K562 (cell line): ENCODE results near the gene C1orf56. TPM values are rescaled to one million over a fixed set of nuclear protein-coding genes. Genes with fewer than 3 reads are reported as not detected.

Experiments
- ATAC-seq: fragments of 200-7000 bp; cut with Tn5 transposase; 3 replicates; pipeline ENCODE4 v1.9.1; 2020; ENCODE audit warnings: moderate library complexity
- BruUV-seq: library from RNA; stranded (reverse); fragments of 400-500 nt; replicated peaks from 2 replicates; lab custom pipeline; 2021; lab: Mats Ljungman, UMichigan
- CTCF ChIA-PET: fragments of 300-600 bp; formaldehyde crosslinking; extraction: SDS; loops from one replicate; lab custom pipeline; 2021; ENCODE audit warnings: low intra/inter-chr PET ratio; lab: Yijun Ruan, JAX
- POLR2A ChIA-PET: fragments of 300-600, 350-650 bp; sonication (Branson Sonifier 250); formaldehyde crosslinking; extraction: SDS; loops from one replicate; lab custom pipeline; 2021; ENCODE audit warnings: antibody characterized with exemption, inconsistent platforms; lab: Yijun Ruan, JAX
- DNase-seq, 4 experiments: peaks; one replicate each; pipeline versions ENCODE4 v3.0.0 to v3.0.0-alpha.2; 2011 to 2018; ENCODE audit warnings: low spot score in 3 of 4, mixed read lengths in 3 of 4; ENCODE audit errors: extremely low read depth in 1 of 4
- FAIRE-seq: peaks from 2 replicates; lab custom pipeline; 2011; peaks lifted over from hg19 to GRCh38; lab: Jason Lieb, UNC
- H2AFZ ChIP-seq: 2 replicates; pipeline ENCODE4 v1.6.0; 2011; ENCODE audit warnings: low read depth, low read length, control low read depth, inconsistent platforms
- H3K27ac ChIP-seq: fragments of 200-600 bp; 3 replicates; pipeline ENCODE4 v1.8.0; 2011; ENCODE audit warnings: low read depth, mild to moderate bottlenecking, control low read depth, inconsistent platforms, low read length, moderate library complexity, mixed read lengths; ENCODE audit errors: extremely low read depth
- H3K27me3 ChIP-seq, 2 experiments: fragments of 300-600 bp in 1 of 2; 2 replicates in 1 of 2; 3 replicates in 1 of 2; pipeline versions ENCODE4 v1.6.0 to v1.8.0; 2011; ENCODE audit warnings: inconsistent platforms in 2 of 2, low read length in 2 of 2, mild to moderate bottlenecking in 1 of 2, mixed read lengths in 1 of 2, moderate library complexity in 1 of 2; ENCODE audit not compliant: control insufficient read depth in 2 of 2, insufficient read depth in 2 of 2
- H3K36me3 ChIP-seq: fragments of 300-600 bp; 3 replicates; pipeline ENCODE4 v1.8.0; 2011; ENCODE audit warnings: mild to moderate bottlenecking, low read length, inconsistent platforms; ENCODE audit not compliant: control insufficient read depth, insufficient read depth
- H3K4me1 ChIP-seq, 2 experiments: fragments of 200-600 bp in 1 of 2; replicated peaks in 1 of 2; 2 replicates in 1 of 2; 3 replicates in 1 of 2; pipeline versions ENCODE4 v1.5.1 to v1.8.0; 2011; ENCODE audit warnings: inconsistent platforms in 2 of 2, low read length in 2 of 2, mild to moderate bottlenecking in 1 of 2, mixed read lengths in 1 of 2, moderate library complexity in 1 of 2; ENCODE audit not compliant: control insufficient read depth in 2 of 2, insufficient read depth in 2 of 2
- H3K4me2 ChIP-seq: 2 replicates; pipeline ENCODE4 v1.6.1; 2011; ENCODE audit warnings: low read length, control low read depth, inconsistent platforms, mixed read lengths; ENCODE audit not compliant: insufficient read depth
- H3K4me3 ChIP-seq: fragments of 200-600 bp; sonication (generic), shearing (Covaris generic); 2 replicates; pipeline ENCODE4 v1.5.1; 2016; ENCODE audit warnings: control low read depth, inconsistent platforms
- H3K79me2 ChIP-seq: fragments of 200-600 bp; 3 replicates; pipeline ENCODE4 v1.8.0; 2011; ENCODE audit warnings: low read length, inconsistent platforms; ENCODE audit not compliant: control insufficient read depth, insufficient read depth
- H3K9ac ChIP-seq, 2 experiments: 2 replicates each; pipeline versions ENCODE4 v1.6.0 to v1.6.1; 2011; ENCODE audit warnings: low read depth in 2 of 2, low read length in 2 of 2, control low read depth in 1 of 2, inconsistent platforms in 1 of 2, mild to moderate bottlenecking in 1 of 2, mixed read lengths in 1 of 2; ENCODE audit not compliant: insufficient read depth in 1 of 2
- H3K9me1 ChIP-seq: one replicate; pipeline ENCODE4 v1.6.0; 2011; ENCODE audit warnings: inconsistent platforms, mild to moderate bottlenecking, low read length, moderate library complexity; ENCODE audit not compliant: control insufficient read depth, insufficient read depth
- H3K9me3 ChIP-seq: replicated peaks from 2 replicates; pipeline ENCODE4 v1.5.1; 2011; ENCODE audit warnings: low read depth, low read length, inconsistent platforms; ENCODE audit not compliant: control insufficient read depth, insufficient read depth
- H4K20me1 ChIP-seq: replicated peaks from 2 replicates; pipeline ENCODE4 v1.6.1; 2011; ENCODE audit warnings: low read length, inconsistent platforms, mixed read lengths; ENCODE audit not compliant: control insufficient read depth, insufficient read depth
- ARID2 ChIP-seq: fragments of 450-650 bp; IDR thresholded peaks from 2 replicates; pipeline ENCODE4 v1.6.1; 2017; ENCODE audit warnings: antibody characterized with exemption, mild to moderate bottlenecking
- CTCF ChIP-seq, 3 experiments: IDR thresholded peaks in 2 of 3; conservative IDR thresholded peaks in 1 of 3; 2 replicates each; pipeline ENCODE4 v1.5.1; 2011 to 2012; ENCODE audit warnings: low read length in 3 of 3, mild to moderate bottlenecking in 3 of 3, control low read depth in 2 of 3, improper control_type of control experiment in 1 of 3, inconsistent platforms in 1 of 3, low read depth in 1 of 3, mixed read lengths in 1 of 3, moderate library complexity in 1 of 3; ENCODE audit not compliant: insufficient read depth in 2 of 3
- FOXK2 ChIP-seq, 2 experiments: fragments of 450-650 bp; IDR thresholded peaks in 1 of 2; conservative IDR thresholded peaks in 1 of 2; 2 replicates each; pipeline ENCODE4 v1.6.1; 2016; ENCODE audit warnings: low read depth in 2 of 2, mild to moderate bottlenecking in 1 of 2
- HCFC1 ChIP-seq: IDR thresholded peaks from 2 replicates; pipeline ENCODE4 v1.6.1; 2012; ENCODE audit warnings: low read depth, low read length, improper control_type of control experiment
- HOMEZ ChIP-seq: fragments of 250-450 bp; sonication (Bioruptor Pico); IDR thresholded peaks from 2 replicates; pipeline ENCODE4 v1.4.0; 2020; ENCODE audit warnings: mild to moderate bottlenecking, moderate library complexity
- REST ChIP-seq, 2 experiments: fragments of 450-650 bp; formaldehyde crosslinking in 1 of 2; IDR thresholded peaks; 2 replicates each; pipeline versions ENCODE4 v1.4.0 to v1.6.1; 2014 to 2020; ENCODE audit warnings: mild to moderate bottlenecking in 2 of 2, borderline replicate concordance in 1 of 2, low read depth in 1 of 2
- XRCC3 ChIP-seq: fragments of 450-650 bp; IDR thresholded peaks from 2 replicates; pipeline ENCODE4 v1.6.1; 2017; ENCODE audit warnings: mild to moderate bottlenecking, moderate library complexity
- WGBS: fragments of 100-300 bp; shearing (Covaris generic); methylation state at CpG from one replicate; pipeline ENCODE4 v1.1.6; 2016; ENCODE audit warnings: low coverage, mixed read lengths; ENCODE audit not compliant: insufficient coverage; ENCODE audit errors: missing lambda C conversion rate; 5-methylcytosine and 5-hydroxymethylcytosine counted together
- in situ Hi-C: fragments of 300-500 bp; cut with MboI; formaldehyde crosslinking; loops from 4 replicates; pipeline ENCODE4 v1.15.0; 2018; ENCODE audit warnings: inconsistent platforms, mixed read lengths
- intact Hi-C: fragments of 100-400 bp; cut with micrococcal nuclease; formaldehyde crosslinking; loops from 2 replicates; pipeline ENCODE4 v1.14.2; 2022
- polyA plus RNA-seq, 8 experiments: library from polyadenylated mRNA; depleted of rRNA in 4 of 8; stranded (reverse) in 5 of 8; unstranded in 3 of 8; fragments of >200 nt; fragmentation: Nextera tagmentation in 2 of 8; fragmentation: Illumina TruSeq in 1 of 8; extraction: Ambion mirVana in 2 of 8; extraction: Trizol in 1 of 8; gene quantifications; 2 replicates each; pipeline versions ENCODE4 v1.2.1 to v1.2.3, GENCODE V29; 2011 to 2014; ENCODE audit warnings: inconsistent platforms in 1 of 8, missing spikeins in 1 of 8
- total RNA-seq, 7 experiments: library from RNA; depleted of rRNA in 6 of 7; stranded (reverse); fragments of >200 nt in 6 of 7; fragmentation: Illumina TruSeq in 2 of 7; extraction: Trizol in 2 of 7; gene quantifications; 2 replicates each; pipeline versions ENCODE4 v1.2.1 to v1.2.3, GENCODE V29; 2011 to 2021; ENCODE audit warnings: low replicate concordance in 1 of 7

C1orf56 gene
- total and polyA plus RNA-seq, 9 of the 15 experiments (the other 6 are each of a cell fraction or from before 2014, with no cell fraction given): 0.18 to 15.7 (median 1.1) TPM

GRCh38 chr1:151024540-151025146 lies 22.9 kb upstream of the C1orf56 start:
- no peaks in the 10 kb centered on the region for H3K9me1 ChIP-seq
- no peak overlapping the region; the same call in 2 of the 3 replicates for H3K27ac ChIP-seq
- H3K9me3 ChIP-seq: no peaks in the 10 kb centered on the region
- in situ Hi-C loops (no loop called here), intact Hi-C loops (loop anchor here (1.0 to 5.0 kb wide), 3 partner anchors 33 to 132 kb away; partner anchors contain the start of genes CDC42SE1, GABPB2 and TNFAIP8L2)
- no peaks in the 10 kb centered on the region for H3K27me3 ChIP-seq
- H4K20me1 ChIP-seq: no peaks in the 10 kb centered on the region
- H3K4me2 ChIP-seq: no peak overlapping the region; the same call in 1 of the 2 replicates
- H3K4me1 ChIP-seq: no peaks in the 10 kb centered on the region; a peak in 2 of 5 replicates
- WGBS: 14% methylated on average over 6 of the region's 6 CpGs
- FAIRE-seq (peak; percentile 94), DNase-seq (peak; percentile 55 to 88 (median 74)), ATAC-seq (peak; percentile 99)
- peaks cover 44% of the 10 kb centered on the region for H3K36me3 ChIP-seq
- no peak overlapping the region for H3K9ac ChIP-seq
- POLR2A ChIA-PET: interaction anchor here (0.6 to 2.4 kb wide), 11 partner anchors 10 to 817 kb away, joined by 3 to 8 read pairs (median 3); partner anchors contain the start of gene MRPL9
- BruUV-seq: no TSS peak
- H3K4me3 ChIP-seq: no peak overlapping the region
- CTCF ChIA-PET: interaction anchor here (1.0 to 3.4 kb wide), 2 partner anchors 36 to 130 kb away, joined by 3 to 23 read pairs; partner anchors contain the start of genes MLLT11 and TNFAIP8L2
- peak overlapping the region; percentile 54; the same call in 1 of the 2 replicates for H2AFZ ChIP-seq
- no peaks in the 10 kb centered on the region for H3K79me2 ChIP-seq
- peak; percentile 24; the same call in 1 of the 2 replicates for TF ChIP-seq HCFC1
- TF ChIP-seq HOMEZ: no peak
- no peak for TF ChIP-seq XRCC3
- peak; percentile 83; the same call in 1 of the 2 replicates for TF ChIP-seq ARID2
- peak; percentile 90 to 92 (median 92) for TF ChIP-seq CTCF (IDR thresholded peaks at IDR 0.05 in 2 of 3, conservative IDR thresholded peaks at IDR 0.05 in 1 of 3; ENCODE audit: insufficient read depth in 2 of 3, low read depth in 1 of 3, low read length in 3 of 3)
- TF ChIP-seq REST (IDR thresholded peaks at IDR 0.05; ENCODE audit: borderline replicate concordance): peak; percentile 81
- no peak for TF ChIP-seq REST (CRISPR knock-in tag; IDR thresholded peaks at IDR 0.05; ENCODE audit: low read depth)
- TF ChIP-seq FOXK2 (conservative IDR thresholded peaks at IDR 0.05 in 1 of 2, IDR thresholded peaks at IDR 0.05 in 1 of 2; ENCODE audit: low read depth in 2 of 2): peak; percentile 26 to 31; a peak in 1 of 4 replicates
